Stimulated activated CD4-positive, alpha-beta T cell treated with anti-CD3 and anti-CD28 coated beads, Interleukin-12 subunit alpha, Interleukin-12 subunit beta, amount 100 ng/mL, for 48 hours (primary cell): ENCODE data around the gene RHOT1.
"Not testable (repeated sequence)": the region's sequence is repeated elsewhere in the genome, so short reads cannot be mapped to it uniquely, and the experiment has no call there.

Experiments
- DNase-seq, 3 donors: peaks; one replicate each; pipeline ENCODE4 v3.0.0-alpha.2; 2020; ENCODE audit warnings: low read depth in 2 of 3, low spot score in 1 of 3

Gene RHOT1

GRCh38 chr17:32158870-32159585 is 16.7 kb downstream of the RHOT1 start:
- no peak for DNase-seq

GRCh38 chr17:32159586-32160438 is 17.5 kb downstream of the RHOT1 start:
- no peak for DNase-seq

- DNase-seq = no peak
Observed at GRCh38 chr17:32160526-32160925, 18.2 kb downstream of the RHOT1 start.

- no peak for DNase-seq
Observed at GRCh38 chr17:32161029-32161428, 18.7 kb downstream of the RHOT1 start.

- DNase-seq = no peak
Observed at GRCh38 chr17:32161506-32162365, 19.4 kb downstream of the RHOT1 start.

- DNase-seq = no peak
Observed at GRCh38 chr17:32174889-32175288, 32.6 kb downstream of the RHOT1 start.

- not testable (repeated sequence) for DNase-seq
Observed at GRCh38 chr17:32178679-32179078, 36.4 kb downstream of the RHOT1 start.

GRCh38 chr17:32179103-32179502 is 36.8 kb downstream of the RHOT1 start:
- DNase-seq = not testable (repeated sequence)

- not testable (repeated sequence) for DNase-seq
Observed at GRCh38 chr17:32179526-32179925, 37.2 kb downstream of the RHOT1 start.

- DNase-seq = not testable (repeated sequence)
Observed at GRCh38 chr17:32180262-32180661, 38.0 kb downstream of the RHOT1 start.

GRCh38 chr17:32185875-32186274 is 43.6 kb downstream of the RHOT1 start:
- DNase-seq = no peak

- DNase-seq = no peak
Observed at GRCh38 chr17:32187271-32187670, 45.0 kb downstream of the RHOT1 start.

GRCh38 chr17:32189343-32189742 is 47.0 kb downstream of the RHOT1 start:
- DNase-seq = no peak

- DNase-seq = no peak
Observed at GRCh38 chr17:32191306-32191705, 49.0 kb downstream of the RHOT1 start.

- no peak for DNase-seq
Observed at GRCh38 chr17:32192379-32192778, 50.1 kb downstream of the RHOT1 start.

- no peak for DNase-seq
Observed at GRCh38 chr17:32197987-32198386, 55.7 kb downstream of the RHOT1 start.

- no peak for DNase-seq
Observed at GRCh38 chr17:32206861-32207260, 64.6 kb downstream of the RHOT1 start.

- no peak for DNase-seq
Observed at GRCh38 chr17:32208436-32208835, 66.1 kb downstream of the RHOT1 start.

- no peak for DNase-seq
Observed at GRCh38 chr17:32209608-32210007, 67.3 kb downstream of the RHOT1 start.

- DNase-seq = no peak
Observed at GRCh38 chr17:32211671-32212070, 69.4 kb downstream of the RHOT1 start.

- DNase-seq = no peak
Observed at GRCh38 chr17:32215696-32216095, 73.4 kb downstream of the RHOT1 start.
